ENCODE results near the gene GTSE1. TPM values are rescaled to one million over a fixed set of nuclear protein-coding genes. Genes with fewer than 3 reads are reported as not detected.
A peak's percentile ranks its signal among the peaks of the same experiment; 100 is the strongest.
"Not testable (repeated sequence)": the region's sequence is repeated elsewhere in the genome, so short reads cannot be mapped to it uniquely, and the experiment has no call there.

GTSE1 gene
- polyA plus RNA-seq, 6 donors from 2014 or later, result 0.10 to 0.11 TPM; not detected in 4

- Mint-ChIP-seq H3K36me3 (no peaks in the 10 kb centered on the region), H3K4me1 (no peaks in the 10 kb centered on the region), H3K27ac (no peak overlapping the region), H3K4me3 (no peak overlapping the region), H3K9me3 (no peaks in the 10 kb centered on the region), H3K27me3 (no peaks in the 10 kb centered on the region)
- DNase-seq, result no peak
- ATAC-seq (ENCODE audit: low read depth in 2 of 2), result no peak
Measured at GRCh38 chr22:46309526-46310085, 12.9 kb downstream of the GTSE1 start.

DNA sequence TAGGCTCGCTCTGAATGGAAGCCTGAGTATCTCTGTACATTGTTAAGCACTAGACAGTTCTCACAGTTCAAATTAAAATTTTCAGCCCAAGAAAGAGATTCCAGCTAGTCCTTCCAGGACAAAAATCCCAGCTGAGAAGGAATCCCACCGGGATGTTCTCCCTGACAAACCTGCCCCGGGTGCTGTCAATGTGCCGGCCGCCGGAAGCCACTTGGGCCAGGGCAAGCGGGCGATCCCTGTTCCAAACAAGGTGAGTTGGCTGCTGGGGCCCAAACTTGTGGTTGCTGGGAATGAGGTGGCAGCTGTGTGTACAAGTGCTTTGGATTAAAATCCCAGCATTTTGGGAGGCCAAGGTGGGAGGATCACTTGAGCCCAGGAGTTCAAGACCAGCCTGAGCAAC lies 15.4 kb downstream of the GTSE1 start:
- ATAC-seq (ENCODE audit: low read depth in 2 of 2) (no peak), DNase-seq (no peak)
- Mint-ChIP-seq H3K27me3 (no peaks in the 10 kb centered on the region), H3K9me3 (no peaks in the 10 kb centered on the region), H3K4me1 (no peaks in the 10 kb centered on the region), H3K27ac (no peak overlapping the region), H3K36me3 (no peaks in the 10 kb centered on the region), H3K4me3 (no peak overlapping the region)

DNA sequence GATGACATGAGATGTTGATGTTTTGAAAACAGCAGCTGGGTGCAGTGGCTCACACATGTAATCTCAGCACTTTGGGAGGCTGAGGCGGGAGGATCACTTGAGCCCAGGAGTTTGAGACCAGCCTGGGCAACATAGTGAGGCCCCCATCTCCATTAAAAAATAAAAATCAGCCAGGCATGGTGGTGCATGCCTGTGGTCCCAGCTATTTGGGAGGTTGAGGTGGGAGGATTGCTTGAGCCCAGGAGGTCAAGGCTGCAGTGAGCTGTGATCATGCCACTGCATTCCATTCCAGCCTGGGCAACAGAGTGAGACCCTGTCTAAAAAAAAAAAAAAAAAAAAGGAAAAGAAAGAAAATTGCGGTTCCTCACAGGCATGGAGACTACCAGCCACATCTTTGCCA lies 16.2 kb downstream of the GTSE1 start:
- not testable (repeated sequence) for H3K4me1 Mint-ChIP-seq; DNase-seq; H3K36me3 Mint-ChIP-seq; H3K9me3 Mint-ChIP-seq; H3K4me3 Mint-ChIP-seq; H3K27me3 Mint-ChIP-seq; ATAC-seq (ENCODE audit: low read depth in 2 of 2); H3K27ac Mint-ChIP-seq

DNA sequence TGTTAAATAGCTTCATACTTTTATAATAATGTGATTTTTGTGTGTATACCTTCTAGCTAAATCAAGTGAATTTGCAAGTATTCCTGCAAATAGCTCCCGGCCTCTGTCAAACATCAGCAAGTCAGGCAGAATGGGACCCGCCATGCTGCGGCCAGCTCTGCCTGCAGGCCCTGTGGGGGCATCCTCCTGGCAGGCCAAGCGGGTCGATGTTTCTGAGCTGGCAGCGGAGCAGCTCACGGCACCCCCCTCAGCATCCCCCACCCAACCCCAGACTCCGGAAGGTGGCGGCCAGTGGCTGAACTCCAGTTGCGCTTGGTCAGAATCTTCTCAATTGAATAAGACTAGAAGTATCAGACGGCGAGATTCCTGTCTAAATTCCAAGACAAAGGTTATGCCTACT lies 19.3 kb downstream of the GTSE1 start:
- ATAC-seq (ENCODE audit: low read depth in 2 of 2), result no peak
- Mint-ChIP-seq H3K27me3 (no peaks in the 10 kb centered on the region), H3K4me3 (no peak overlapping the region), H3K4me1 (no peaks in the 10 kb centered on the region), H3K9me3 (no peaks in the 10 kb centered on the region), H3K36me3 (no peaks in the 10 kb centered on the region), H3K27ac (no peak overlapping the region)
- no peak for DNase-seq

GRCh38 chr22:46317646-46318045 lies 21.0 kb downstream of the GTSE1 start:
- DNase-seq (no peak), ATAC-seq (ENCODE audit: low read depth in 2 of 2) (no peak)
- Mint-ChIP-seq H3K27ac (peak overlapping the region in 1 of 6 donors; percentile 74), H3K27me3 (no peaks in the 10 kb centered on the region), H3K36me3 (no peaks in the 10 kb centered on the region), H3K9me3 (no peaks in the 10 kb centered on the region), H3K4me1 (no peaks in the 10 kb centered on the region), H3K4me3 (no peak overlapping the region)

DNA sequence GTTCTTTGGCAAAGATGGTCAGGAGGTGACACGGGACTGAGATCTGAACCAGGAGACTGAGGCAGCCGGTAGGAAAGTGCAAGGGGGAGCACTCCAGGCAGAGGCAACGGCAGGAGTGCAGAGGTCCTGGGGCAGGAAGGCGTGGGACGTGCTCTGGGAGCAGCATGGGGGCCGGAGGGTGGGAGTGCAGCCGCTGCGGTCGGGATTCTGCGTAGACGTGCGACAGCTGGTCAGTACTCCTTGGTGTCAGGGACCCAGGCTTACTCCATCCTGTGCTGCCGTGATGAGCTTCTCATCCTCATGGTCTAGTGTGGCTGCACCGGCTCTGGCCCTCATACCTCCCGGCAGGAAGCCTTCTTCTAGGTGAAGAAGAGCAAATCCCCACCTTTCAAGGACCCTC lies 21.9 kb downstream of the GTSE1 start:
- H3K27ac Mint-ChIP-seq, result peak overlapping the region in 1 of 6 donors; percentile 81
- no peak for ATAC-seq (ENCODE audit: low read depth in 2 of 2)
- no peaks in the 10 kb centered on the region for H3K9me3 Mint-ChIP-seq
- H3K36me3 Mint-ChIP-seq, result no peaks in the 10 kb centered on the region
- no peak overlapping the region for H3K4me3 Mint-ChIP-seq
- DNase-seq, result no peak
- no peaks in the 10 kb centered on the region for H3K4me1 Mint-ChIP-seq
- H3K27me3 Mint-ChIP-seq, result no peaks in the 10 kb centered on the region

GRCh38 chr22:46319319-46319718 lies 22.6 kb downstream of the GTSE1 start:
- Mint-ChIP-seq H3K27ac (peak overlapping the region in 2 of 6 donors; percentile 31 to 96), H3K27me3 (no peaks in the 10 kb centered on the region), H3K4me3 (no peak overlapping the region), H3K9me3 (no peaks in the 10 kb centered on the region), H3K4me1 (no peaks in the 10 kb centered on the region), H3K36me3 (no peaks in the 10 kb centered on the region)
- DNase-seq (no peak), ATAC-seq (ENCODE audit: low read depth in 2 of 2) (no peak)

DNA sequence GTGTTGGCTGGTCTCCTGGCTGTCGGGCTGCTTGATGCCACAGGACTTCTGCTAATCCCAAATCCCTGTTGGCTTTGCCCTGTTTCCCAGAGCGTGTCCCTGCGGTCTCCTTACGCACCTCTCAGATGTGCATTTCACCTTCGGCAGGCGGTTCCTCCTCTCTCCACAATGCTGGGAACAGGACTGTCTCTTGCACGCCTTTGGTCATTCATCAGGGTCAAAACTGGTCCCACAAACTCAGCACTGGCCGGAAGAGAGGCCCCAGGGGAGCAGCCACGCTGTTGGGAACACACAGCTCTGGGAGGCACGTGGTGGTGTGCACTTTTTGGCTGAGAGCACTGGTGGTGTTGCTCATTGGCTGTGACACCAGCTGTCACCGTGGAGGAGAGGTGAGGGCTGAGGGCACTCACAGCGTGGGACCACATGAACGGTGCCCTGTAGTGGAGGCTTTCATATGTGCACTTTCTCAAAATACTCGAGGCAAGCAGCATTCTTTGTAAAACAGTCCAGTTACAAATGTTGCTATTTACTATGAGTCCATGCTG lies 23.6 kb downstream of the GTSE1 start:
- DNase-seq (no peak), ATAC-seq (ENCODE audit: low read depth in 2 of 2) (no peak)
- H3K27ac Mint-ChIP-seq, result peak overlapping the region in 2 of 6 donors; percentile 12 to 72
- no peaks in the 10 kb centered on the region for H3K4me1 Mint-ChIP-seq
- H3K36me3 Mint-ChIP-seq, result no peaks in the 10 kb centered on the region
- no peak overlapping the region for H3K4me3 Mint-ChIP-seq
- H3K9me3 Mint-ChIP-seq, result no peaks in the 10 kb centered on the region
- H3K27me3 Mint-ChIP-seq, result no peaks in the 10 kb centered on the region

DNA sequence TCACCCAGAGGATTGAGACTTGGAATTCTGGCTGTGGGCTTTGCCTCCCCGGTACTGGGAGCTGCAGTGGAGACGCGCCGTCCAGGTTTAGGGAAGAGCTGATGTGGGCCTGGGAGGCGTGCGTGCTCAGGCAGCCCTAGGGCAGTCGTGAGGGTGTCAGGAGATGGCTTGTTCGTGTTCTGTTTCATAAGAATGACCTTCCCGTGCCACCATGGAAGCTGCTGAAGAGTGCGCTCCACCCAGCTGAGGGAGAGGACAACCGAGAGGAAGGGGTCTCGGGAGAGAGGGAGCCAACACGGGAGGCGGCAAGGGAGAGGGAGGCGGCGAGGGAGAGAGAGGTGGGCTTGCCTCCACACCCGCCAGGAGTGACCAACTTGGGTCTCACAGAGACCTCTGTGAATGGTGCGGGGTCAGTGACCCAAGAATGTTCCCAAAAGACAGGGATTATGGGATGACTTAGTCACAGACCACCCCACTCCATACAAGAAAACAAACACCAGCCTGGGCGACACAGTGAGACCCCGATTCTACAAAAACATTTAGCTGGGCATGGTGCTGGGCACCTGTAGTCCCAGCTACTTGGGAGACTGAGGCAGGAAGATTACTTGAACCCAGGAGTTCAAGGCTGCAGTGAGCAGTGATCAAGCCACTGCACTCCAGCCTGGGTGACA lies 24.2 kb downstream of the GTSE1 start:
- Mint-ChIP-seq H3K36me3 (no peaks in the 10 kb centered on the region), H3K27me3 (no peaks in the 10 kb centered on the region), H3K9me3 (no peaks in the 10 kb centered on the region), H3K27ac (peak overlapping the region in 2 of 6 donors; percentile 12 to 72), H3K4me3 (no peak overlapping the region), H3K4me1 (no peaks in the 10 kb centered on the region)
- no peak for DNase-seq
- ATAC-seq (ENCODE audit: low read depth in 2 of 2), result no peak

GRCh38 chr22:46322711-46323110 lies 26.0 kb downstream of the GTSE1 start:
- Mint-ChIP-seq H3K4me3 (no peak overlapping the region), H3K27ac (peak overlapping the region in 2 of 6 donors; percentile 17 to 49), H3K27me3 (no peaks in the 10 kb centered on the region), H3K4me1 (no peaks in the 10 kb centered on the region), H3K36me3 (no peaks in the 10 kb centered on the region), H3K9me3 (no peaks in the 10 kb centered on the region)
- ATAC-seq (ENCODE audit: low read depth in 2 of 2) (no peak), DNase-seq (no peak)

- Mint-ChIP-seq H3K9me3 (no peaks in the 10 kb centered on the region), H3K4me1 (no peaks in the 10 kb centered on the region), H3K27ac (peak overlapping the region in 2 of 6 donors; percentile 17 to 49), H3K36me3 (no peaks in the 10 kb centered on the region), H3K4me3 (no peak overlapping the region), H3K27me3 (no peaks in the 10 kb centered on the region)
- ATAC-seq (ENCODE audit: low read depth in 2 of 2), result no peak
- DNase-seq, result no peak
Measured at GRCh38 chr22:46323162-46323561, 26.5 kb downstream of the GTSE1 start.

GRCh38 chr22:46326066-46326680 lies 29.5 kb downstream of the GTSE1 start:
- H3K27ac Mint-ChIP-seq, result no peak overlapping the region
- H3K4me1 Mint-ChIP-seq, result no peaks in the 10 kb centered on the region
- no peaks in the 10 kb centered on the region for H3K9me3 Mint-ChIP-seq
- no peak for DNase-seq
- no peaks in the 10 kb centered on the region for H3K36me3 Mint-ChIP-seq
- no peak for ATAC-seq (ENCODE audit: low read depth in 2 of 2)
- H3K4me3 Mint-ChIP-seq, result no peak overlapping the region
- no peaks in the 10 kb centered on the region for H3K27me3 Mint-ChIP-seq

DNA sequence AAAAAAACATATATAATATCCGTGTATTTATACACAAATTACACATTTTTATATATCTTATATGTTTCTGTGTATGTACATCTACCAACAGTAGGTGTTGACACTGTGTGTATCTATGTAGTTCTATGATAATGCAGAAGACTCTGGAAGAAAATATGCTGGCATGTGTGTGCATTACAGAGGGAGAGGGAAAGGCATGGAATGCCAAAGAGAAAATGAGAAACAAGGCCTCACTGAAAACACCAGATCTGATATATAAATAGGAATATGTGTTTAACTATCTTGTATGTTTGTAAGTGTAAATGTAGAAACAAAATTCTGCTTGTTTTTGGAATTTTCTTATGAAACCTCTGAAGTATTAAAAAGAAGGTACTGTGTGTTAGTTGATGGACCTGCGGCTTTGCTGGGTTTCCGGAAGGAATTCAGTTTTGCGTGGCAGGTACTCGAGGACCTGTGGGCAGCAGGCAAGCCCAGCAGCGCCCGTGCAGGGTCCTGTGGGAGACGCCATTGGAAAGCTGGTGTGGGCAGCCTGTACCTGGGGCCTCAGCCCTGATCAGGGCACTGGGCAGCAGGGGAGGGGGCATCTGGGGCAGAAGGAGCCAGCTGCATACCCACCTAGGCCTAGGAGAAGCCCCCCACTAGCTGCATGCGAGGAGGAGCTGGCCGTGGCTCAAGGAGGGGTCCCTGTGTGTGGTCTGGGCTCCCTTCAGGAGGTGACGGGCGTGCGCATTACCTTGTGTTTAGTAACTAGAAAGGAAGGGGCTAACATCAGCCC lies 31.2 kb downstream of the GTSE1 start:
- DNase-seq, result no peak
- Mint-ChIP-seq H3K27ac (no peak overlapping the region), H3K36me3 (no peaks in the 10 kb centered on the region), H3K4me3 (no peak overlapping the region), H3K4me1 (no peaks in the 10 kb centered on the region), H3K27me3 (no peaks in the 10 kb centered on the region), H3K9me3 (no peaks in the 10 kb centered on the region)
- no peak for ATAC-seq (ENCODE audit: low read depth in 2 of 2)

DNA sequence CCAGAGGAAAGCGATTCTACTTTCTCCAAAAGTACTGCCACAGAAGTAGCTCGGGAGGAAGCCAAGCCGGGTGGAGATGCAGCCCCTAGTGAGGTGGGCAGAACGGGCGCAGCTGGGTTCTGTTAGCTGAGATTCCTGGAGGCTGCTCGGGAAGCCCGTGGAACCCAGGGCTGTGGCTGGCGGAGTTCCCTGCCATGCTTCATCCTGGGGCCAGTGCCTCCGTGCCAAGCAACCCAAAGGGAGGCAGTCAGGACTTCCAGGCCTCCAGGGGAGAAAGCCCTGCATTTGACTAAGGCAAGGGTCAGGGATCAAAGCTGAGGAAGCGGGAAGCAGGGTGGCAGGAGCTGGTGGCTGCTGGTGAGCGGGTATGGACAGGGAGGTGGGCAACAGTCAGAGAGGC lies 32.1 kb downstream of the GTSE1 start:
- no peak overlapping the region for H3K27ac Mint-ChIP-seq
- H3K27me3 Mint-ChIP-seq, result no peaks in the 10 kb centered on the region
- no peaks in the 10 kb centered on the region for H3K9me3 Mint-ChIP-seq
- no peaks in the 10 kb centered on the region for H3K4me1 Mint-ChIP-seq
- H3K4me3 Mint-ChIP-seq, result no peak overlapping the region
- DNase-seq (no peak), ATAC-seq (ENCODE audit: low read depth in 2 of 2) (no peak)
- H3K36me3 Mint-ChIP-seq, result no peaks in the 10 kb centered on the region
